Panc1 (cell line): ENCODE results near the gene LHFPL2. TPM values are rescaled to one million over a fixed set of nuclear protein-coding genes. Genes with fewer than 3 reads are reported as not detected.

Source experiments
- ATAC-seq: fragments of 200-7000 bp; cut with Tn5 transposase; 2 replicates; pipeline ENCODE4 v1.9.1; 2020; ENCODE audit warnings: mild to moderate bottlenecking, moderate library complexity
- BruUV-seq: library from RNA; stranded (reverse); fragments of 400-500 nt; replicated peaks from 2 replicates; lab custom pipeline; 2021; lab: Mats Ljungman, UMichigan
- CTCF ChIA-PET: fragments of 300-600 bp; sonication (Branson Sonifier 250); formaldehyde crosslinking; loops from one replicate; lab custom pipeline; 2022; ENCODE audit warnings: antibody characterized with exemption; lab: Charles Lee
- POLR2A ChIA-PET: fragments of 300-600 bp; sonication (Branson Sonifier 250); formaldehyde crosslinking; loops from one replicate; lab custom pipeline; 2022; ENCODE audit warnings: antibody characterized with exemption; lab: Charles Lee
- DNase-seq: peaks from one replicate; pipeline ENCODE4 v3.0.0-alpha.2; 2010; ENCODE audit warnings: low read depth, low spot score
- H3K27ac ChIP-seq: 2 replicates; pipeline ENCODE4 v1.5.1; 2011; ENCODE audit warnings: mild to moderate bottlenecking, low read length, inconsistent platforms
- H3K27me3 ChIP-seq: fragments of 200-500 bp; sonication (Bioruptor generic); 2 replicates; pipeline ENCODE4 v1.6.0; 2014; ENCODE audit warnings: low read length, inconsistent platforms; ENCODE audit not compliant: control insufficient read depth, insufficient read depth
- H3K36me3 ChIP-seq: fragments of 200-500 bp; sonication (Bioruptor generic); 2 replicates; pipeline ENCODE4 v1.5.1; 2014; ENCODE audit warnings: inconsistent platforms, mild to moderate bottlenecking, low read length, moderate library complexity; ENCODE audit not compliant: control insufficient read depth, insufficient read depth
- H3K4me1 ChIP-seq: 2 replicates; pipeline ENCODE4 v1.5.1; 2011; ENCODE audit warnings: inconsistent platforms, mild to moderate bottlenecking, low read length, moderate library complexity; ENCODE audit not compliant: control insufficient read depth, insufficient read depth
- H3K4me3 ChIP-seq, 2 experiments: 2 replicates each; pipeline ENCODE4 v1.5.1; 2011 to 2012; ENCODE audit warnings: low read depth in 2 of 2, low read length in 2 of 2, mild to moderate bottlenecking in 2 of 2, inconsistent platforms in 1 of 2, moderate library complexity in 1 of 2
- H3K9me3 ChIP-seq: fragments of 200-500 bp; sonication (Bioruptor generic); 2 replicates; pipeline ENCODE4 v1.5.1; 2014; ENCODE audit warnings: low read depth, mild to moderate bottlenecking, inconsistent platforms, low read length, moderate library complexity; ENCODE audit not compliant: control insufficient read depth, insufficient read depth
- POLR2AphosphoS5 ChIP-seq: IDR thresholded peaks from 2 replicates; pipeline ENCODE4 v1.6.1; 2012; ENCODE audit warnings: mild to moderate bottlenecking, low read depth, low read length, moderate library complexity
- SIN3A ChIP-seq: IDR thresholded peaks from 2 replicates; pipeline ENCODE4 v1.6.1; 2012; ENCODE audit warnings: low read depth, mild to moderate bottlenecking, low read length, moderate library complexity, borderline replicate concordance; ENCODE audit not compliant: insufficient read depth
- TCF7L2 ChIP-seq: IDR thresholded peaks from 2 replicates; pipeline ENCODE4 v1.6.1; 2011; ENCODE audit warnings: mild to moderate bottlenecking, low read depth, low read length, inconsistent platforms
- in situ Hi-C: cut with HindIII; loops from 2 replicates; pipeline ENCODE4 v1.10.0; 2016; ENCODE audit warnings: low sequenced_read_pairs, low pct_unique_long_range_greater_than_20kb
- intact Hi-C: fragments of 100-400 bp; cut with micrococcal nuclease; formaldehyde crosslinking; loops from one replicate; pipeline ENCODE4 v1.10.0; 2022; ENCODE audit not compliant: unreplicated experiment
- total RNA-seq: library from RNA; stranded (reverse); gene quantifications from one replicate; pipeline ENCODE4 v1.2.1, GENCODE V29; 2021; ENCODE audit not compliant: unreplicated experiment
- TF ChIP-seq, protein P1 (sequence below): fragments of 450-650 bp; IDR thresholded peaks from 2 replicates; pipeline ENCODE4 v1.5.1; 2017; ENCODE audit warnings: mild to moderate bottlenecking
- TF ChIP-seq, protein P2 (sequence below), 2 experiments: IDR thresholded peaks; 2 replicates each; pipeline ENCODE4 v1.6.1; 2011 to 2012; ENCODE audit warnings: low read depth in 2 of 2, control low read depth in 1 of 2, low read length in 1 of 2, mild to moderate bottlenecking in 1 of 2, moderate library complexity in 1 of 2; ENCODE audit not compliant: insufficient read depth in 1 of 2

LHFPL2 gene
- total RNA-seq, 1 experiment from 2014 or later: 25.8 TPM

DNA sequence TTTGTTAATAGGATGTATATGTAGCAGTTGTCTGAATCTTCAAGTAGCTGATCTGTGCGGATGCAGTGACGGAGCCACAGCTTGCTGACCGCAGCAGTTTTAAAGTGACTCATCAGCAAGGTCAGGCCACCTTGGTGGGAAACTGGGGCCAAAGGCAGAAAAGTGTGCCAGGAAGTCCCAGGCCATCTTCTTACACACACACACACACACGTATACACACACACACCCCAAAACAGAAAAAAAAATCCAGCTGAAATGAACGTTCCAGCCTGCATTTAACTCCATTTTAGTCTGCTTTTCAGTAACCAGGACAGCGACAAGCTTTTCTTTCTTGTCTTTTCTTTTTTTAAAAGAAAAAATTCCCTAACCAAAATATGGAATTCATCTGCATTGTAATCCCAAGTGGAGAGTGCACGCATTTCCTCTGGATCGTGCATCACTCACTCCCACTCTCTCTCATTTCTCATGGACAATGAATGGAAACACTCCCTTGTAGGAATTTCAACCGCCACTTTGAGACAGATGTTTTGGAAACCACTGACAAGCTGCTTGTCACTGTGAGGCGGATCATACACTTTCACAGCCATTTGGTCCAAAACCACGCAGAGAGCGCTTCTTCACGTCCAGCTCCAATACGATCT, 103.9 kb downstream of the LHFPL2 start:
- CTCF ChIA-PET: no interaction called here

DNA sequence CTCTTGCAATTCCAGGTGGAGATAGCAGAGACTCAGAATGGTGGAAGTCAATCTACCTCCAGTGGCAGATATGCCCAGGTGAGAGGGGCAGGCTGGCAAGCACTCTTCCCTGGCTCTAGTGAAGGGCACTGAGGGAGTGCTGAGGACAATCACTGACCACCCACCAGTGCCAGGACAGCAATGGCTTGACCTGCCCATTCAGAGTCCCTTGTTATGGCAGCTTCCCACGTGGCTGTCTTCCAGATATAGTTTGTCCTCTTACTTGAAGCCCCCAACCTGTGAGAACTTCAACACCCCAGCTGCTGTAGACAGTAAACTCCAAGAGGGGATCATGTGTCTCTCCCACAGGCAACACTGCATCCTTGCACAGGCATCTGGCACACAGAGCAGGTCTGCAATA, 104.7 kb downstream of the LHFPL2 start:
- no peak overlapping the region for H3K27ac ChIP-seq
- DNase-seq (no peak), ATAC-seq (no peak)
- H3K4me1 ChIP-seq: no peaks in the 10 kb centered on the region
- H3K4me3 ChIP-seq: no peak overlapping the region
- no peaks in the 10 kb centered on the region for H3K9me3 ChIP-seq
- in situ Hi-C loops (no loop called here), intact Hi-C loops (no loop called here)
- ChIA-PET POLR2A (no interaction called here), CTCF (no interaction called here)
- H3K36me3 ChIP-seq: no peaks in the 10 kb centered on the region
- BruUV-seq: no TSS peak
- TF ChIP-seq POLR2AphosphoS5 (no peak), SIN3A (no peak), TCF7L2 (no peak)
- TF ChIP-seq, protein P1, sequence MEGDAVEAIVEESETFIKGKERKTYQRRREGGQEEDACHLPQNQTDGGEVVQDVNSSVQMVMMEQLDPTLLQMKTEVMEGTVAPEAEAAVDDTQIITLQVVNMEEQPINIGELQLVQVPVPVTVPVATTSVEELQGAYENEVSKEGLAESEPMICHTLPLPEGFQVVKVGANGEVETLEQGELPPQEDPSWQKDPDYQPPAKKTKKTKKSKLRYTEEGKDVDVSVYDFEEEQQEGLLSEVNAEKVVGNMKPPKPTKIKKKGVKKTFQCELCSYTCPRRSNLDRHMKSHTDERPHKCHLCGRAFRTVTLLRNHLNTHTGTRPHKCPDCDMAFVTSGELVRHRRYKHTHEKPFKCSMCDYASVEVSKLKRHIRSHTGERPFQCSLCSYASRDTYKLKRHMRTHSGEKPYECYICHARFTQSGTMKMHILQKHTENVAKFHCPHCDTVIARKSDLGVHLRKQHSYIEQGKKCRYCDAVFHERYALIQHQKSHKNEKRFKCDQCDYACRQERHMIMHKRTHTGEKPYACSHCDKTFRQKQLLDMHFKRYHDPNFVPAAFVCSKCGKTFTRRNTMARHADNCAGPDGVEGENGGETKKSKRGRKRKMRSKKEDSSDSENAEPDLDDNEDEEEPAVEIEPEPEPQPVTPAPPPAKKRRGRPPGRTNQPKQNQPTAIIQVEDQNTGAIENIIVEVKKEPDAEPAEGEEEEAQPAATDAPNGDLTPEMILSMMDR: no peak
- TF ChIP-seq, protein P2, sequence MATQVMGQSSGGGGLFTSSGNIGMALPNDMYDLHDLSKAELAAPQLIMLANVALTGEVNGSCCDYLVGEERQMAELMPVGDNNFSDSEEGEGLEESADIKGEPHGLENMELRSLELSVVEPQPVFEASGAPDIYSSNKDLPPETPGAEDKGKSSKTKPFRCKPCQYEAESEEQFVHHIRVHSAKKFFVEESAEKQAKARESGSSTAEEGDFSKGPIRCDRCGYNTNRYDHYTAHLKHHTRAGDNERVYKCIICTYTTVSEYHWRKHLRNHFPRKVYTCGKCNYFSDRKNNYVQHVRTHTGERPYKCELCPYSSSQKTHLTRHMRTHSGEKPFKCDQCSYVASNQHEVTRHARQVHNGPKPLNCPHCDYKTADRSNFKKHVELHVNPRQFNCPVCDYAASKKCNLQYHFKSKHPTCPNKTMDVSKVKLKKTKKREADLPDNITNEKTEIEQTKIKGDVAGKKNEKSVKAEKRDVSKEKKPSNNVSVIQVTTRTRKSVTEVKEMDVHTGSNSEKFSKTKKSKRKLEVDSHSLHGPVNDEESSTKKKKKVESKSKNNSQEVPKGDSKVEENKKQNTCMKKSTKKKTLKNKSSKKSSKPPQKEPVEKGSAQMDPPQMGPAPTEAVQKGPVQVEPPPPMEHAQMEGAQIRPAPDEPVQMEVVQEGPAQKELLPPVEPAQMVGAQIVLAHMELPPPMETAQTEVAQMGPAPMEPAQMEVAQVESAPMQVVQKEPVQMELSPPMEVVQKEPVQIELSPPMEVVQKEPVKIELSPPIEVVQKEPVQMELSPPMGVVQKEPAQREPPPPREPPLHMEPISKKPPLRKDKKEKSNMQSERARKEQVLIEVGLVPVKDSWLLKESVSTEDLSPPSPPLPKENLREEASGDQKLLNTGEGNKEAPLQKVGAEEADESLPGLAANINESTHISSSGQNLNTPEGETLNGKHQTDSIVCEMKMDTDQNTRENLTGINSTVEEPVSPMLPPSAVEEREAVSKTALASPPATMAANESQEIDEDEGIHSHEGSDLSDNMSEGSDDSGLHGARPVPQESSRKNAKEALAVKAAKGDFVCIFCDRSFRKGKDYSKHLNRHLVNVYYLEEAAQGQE (IDR thresholded peaks at IDR 0.05; ENCODE audit: insufficient read depth in 1 of 2, low read depth in 2 of 2, low read length in 1 of 2): no peak
- no peaks in the 10 kb centered on the region for H3K27me3 ChIP-seq

More for the DNA sequence above, 103.9 kb downstream of the LHFPL2 start:
- Histone ChIP-seq H3K4me1 (no peaks in the 10 kb centered on the region), H3K9me3 (no peaks in the 10 kb centered on the region), H3K27me3 (no peaks in the 10 kb centered on the region), H3K4me3 (no peak overlapping the region), H3K36me3 (no peaks in the 10 kb centered on the region), H3K27ac (no peak overlapping the region)
- intact Hi-C loops (no loop called here), in situ Hi-C loops (no loop called here)
- POLR2A ChIA-PET: interaction anchor here (0.6 kb wide), 1 partner anchor 134 kb away, joined by 5 read pairs; no protein-coding TSS in a partner anchor
- no peak for ATAC-seq
- no peak for DNase-seq
- BruUV-seq: no TSS peak
- TF ChIP-seq, protein P2 (IDR thresholded peaks at IDR 0.05; ENCODE audit: insufficient read depth in 1 of 2, low read depth in 2 of 2, low read length in 1 of 2): no peak
- TF ChIP-seq, protein P1: no peak
